Measurements from ENCODE around the gene DGKQ.

The DGKQ gene

GRCh38 chr4:973431-974397, at the start of gene DGKQ:
TSS of gene DGKQ (minus strand) at chr4:973569. CDS start at chr4:973482, 87 bp downstream.
- DNase-seq, result peak; percentile 86

- DNase-seq, result no peak
Measured at GRCh38 chr4:1022739-1023066, 49.3 kb upstream of the DGKQ start.

GRCh38 chr4:1022051-1022738, 48.8 kb upstream of the DGKQ start:
- DNase-seq, result no peak

- DNase-seq, result no peak
Measured at GRCh38 chr4:1021386-1022050, 48.1 kb upstream of the DGKQ start.

DNA sequence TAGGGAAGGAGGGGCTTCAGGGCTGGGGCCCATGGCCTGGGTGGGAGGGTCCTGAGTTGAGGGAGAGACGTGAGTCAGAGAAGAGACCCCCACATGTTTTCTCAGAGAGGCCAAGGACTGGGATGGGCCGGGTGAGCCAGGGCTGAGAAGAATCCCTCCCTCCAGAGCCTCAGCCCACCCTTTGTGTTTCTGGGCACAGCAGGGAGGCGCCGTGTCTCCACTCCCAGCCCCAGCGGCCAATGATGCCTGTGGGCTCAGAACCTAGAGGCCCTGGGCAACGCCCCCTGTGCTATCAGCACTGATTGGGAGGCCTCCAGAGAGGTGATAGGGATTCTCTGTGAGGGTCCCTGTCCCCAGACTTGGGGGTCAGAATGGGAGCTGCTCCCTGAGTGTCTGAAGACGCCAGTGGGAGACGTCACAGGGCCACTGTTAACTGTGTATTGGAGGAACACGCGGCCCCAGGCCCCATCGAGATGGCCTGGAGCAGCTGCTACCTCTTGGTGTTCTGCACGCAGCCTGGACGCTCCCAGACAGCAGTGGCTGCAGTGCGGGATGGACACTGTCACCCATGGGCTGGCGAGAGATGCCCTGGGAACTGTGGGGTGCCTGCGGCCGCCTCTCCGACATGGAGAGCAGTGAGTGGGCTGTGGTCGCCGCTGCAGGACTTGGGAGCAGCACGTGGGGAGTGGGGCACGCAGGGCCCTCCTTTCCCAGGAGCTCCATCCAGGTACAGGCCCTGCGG, 46.5 kb upstream of the DGKQ start:
- no peak for DNase-seq

GRCh38 chr4:1019320-1019719, 46.0 kb upstream of the DGKQ start:
- DNase-seq, result no peak

GRCh38 chr4:1018147-1019020, 45.0 kb upstream of the DGKQ start:
- no peak for DNase-seq

GRCh38 chr4:1017706-1018105, 44.3 kb upstream of the DGKQ start:
- DNase-seq, result no peak

GRCh38 chr4:1017211-1017610, 43.8 kb upstream of the DGKQ start:
- DNase-seq, result no peak

GRCh38 chr4:1015746-1016145, 42.4 kb upstream of the DGKQ start:
- DNase-seq, result no peak

DNA sequence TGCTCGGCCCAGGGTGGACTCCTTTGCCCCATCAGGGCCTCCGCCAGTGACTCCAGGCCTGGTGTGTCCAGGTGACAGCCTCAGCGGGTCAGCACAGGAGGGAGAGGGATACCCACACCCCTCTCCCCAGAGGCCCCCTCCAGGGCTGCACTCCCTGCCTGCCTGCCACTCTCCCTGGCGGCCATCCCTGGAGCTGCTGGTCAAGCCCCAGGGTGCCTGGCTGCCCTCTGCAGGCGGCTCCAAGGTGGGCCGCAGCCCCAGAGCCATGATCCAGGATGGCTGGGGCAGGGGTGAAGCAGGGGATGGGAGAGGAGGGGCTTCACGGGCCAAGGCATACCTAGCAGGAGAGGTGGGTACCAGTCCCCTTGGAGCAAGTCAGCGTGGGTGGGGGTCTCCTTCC, 41.8 kb upstream of the DGKQ start:
- DNase-seq, result no peak

DNA sequence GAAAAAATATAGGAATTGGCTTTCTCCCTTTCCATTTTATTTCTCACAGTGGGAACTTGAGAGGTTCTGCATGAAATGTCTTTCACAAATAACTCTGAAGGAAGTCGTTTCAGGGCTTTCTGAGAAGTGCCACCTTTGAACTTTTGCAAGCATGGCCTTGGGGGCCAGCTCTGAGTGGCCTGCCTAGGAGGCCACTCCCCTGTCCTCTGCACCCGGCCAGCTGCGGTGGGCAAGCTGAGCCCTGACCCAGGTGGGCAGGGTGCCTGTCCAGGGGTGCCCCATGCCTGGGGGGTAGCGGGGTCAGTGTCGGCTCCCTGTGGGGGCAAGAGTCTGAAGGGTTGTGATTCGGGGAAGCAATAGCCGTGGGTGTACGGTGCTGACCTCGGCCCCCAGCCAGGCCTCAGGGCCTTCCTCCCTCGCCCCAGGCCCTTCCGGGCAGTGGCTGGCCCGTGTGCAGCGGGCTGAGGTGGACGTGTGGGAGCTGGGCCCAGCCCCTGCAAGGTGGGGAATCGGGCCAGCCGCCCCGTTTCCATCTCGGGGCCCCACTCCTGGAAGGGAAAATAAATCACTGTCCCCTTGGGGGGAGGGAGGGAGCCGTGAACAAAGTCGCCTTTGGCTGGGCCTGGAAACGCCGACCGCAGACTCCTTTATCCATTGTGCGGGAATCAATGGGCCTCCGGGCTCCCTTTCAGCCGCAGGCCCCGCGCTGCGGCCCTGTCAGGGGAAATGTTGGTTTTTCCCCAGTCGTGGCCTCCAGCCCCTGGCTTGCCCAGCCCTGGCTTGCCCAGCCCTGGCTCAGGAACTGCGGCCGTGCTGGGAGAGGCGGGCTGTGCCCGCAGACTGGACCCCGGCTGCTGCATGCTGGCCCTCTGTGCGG, 41.2 kb upstream of the DGKQ start:
- DNase-seq, result no peak

GRCh38 chr4:1013225-1014073, 40.1 kb upstream of the DGKQ start:
- DNase-seq, result no peak

- peak; percentile 37 for DNase-seq
Measured at GRCh38 chr4:1012034-1012739, 38.8 kb upstream of the DGKQ start.

DNA sequence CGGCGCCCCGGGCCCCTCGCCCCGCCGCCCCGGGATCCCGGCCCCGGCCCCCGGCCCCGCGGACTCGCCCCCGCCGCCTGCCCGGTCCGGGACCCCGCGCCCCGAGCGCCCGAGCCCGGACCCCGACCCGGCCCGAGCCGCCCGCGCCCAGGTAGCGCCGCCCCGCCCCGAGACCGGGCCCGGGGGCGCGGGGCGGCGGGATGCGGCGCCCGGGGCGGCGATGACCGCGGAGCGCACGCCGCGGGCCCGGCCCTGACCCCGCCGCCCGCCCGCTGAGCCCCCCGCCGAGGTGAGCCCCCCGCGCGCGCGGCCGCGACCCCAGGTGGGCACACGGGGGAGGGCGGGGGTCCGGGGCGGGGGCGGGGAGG, 38.3 kb upstream of the DGKQ start:
- DNase-seq, result no peak

GRCh38 chr4:1011022-1011665, 37.8 kb upstream of the DGKQ start, which contains the start of gene FGFRL1:
TSS of gene FGFRL1 (plus strand) at chr4:1011626. CDS start at chr4:1012486, 860 bp downstream.
- DNase-seq, result peak; percentile 95

DNA sequence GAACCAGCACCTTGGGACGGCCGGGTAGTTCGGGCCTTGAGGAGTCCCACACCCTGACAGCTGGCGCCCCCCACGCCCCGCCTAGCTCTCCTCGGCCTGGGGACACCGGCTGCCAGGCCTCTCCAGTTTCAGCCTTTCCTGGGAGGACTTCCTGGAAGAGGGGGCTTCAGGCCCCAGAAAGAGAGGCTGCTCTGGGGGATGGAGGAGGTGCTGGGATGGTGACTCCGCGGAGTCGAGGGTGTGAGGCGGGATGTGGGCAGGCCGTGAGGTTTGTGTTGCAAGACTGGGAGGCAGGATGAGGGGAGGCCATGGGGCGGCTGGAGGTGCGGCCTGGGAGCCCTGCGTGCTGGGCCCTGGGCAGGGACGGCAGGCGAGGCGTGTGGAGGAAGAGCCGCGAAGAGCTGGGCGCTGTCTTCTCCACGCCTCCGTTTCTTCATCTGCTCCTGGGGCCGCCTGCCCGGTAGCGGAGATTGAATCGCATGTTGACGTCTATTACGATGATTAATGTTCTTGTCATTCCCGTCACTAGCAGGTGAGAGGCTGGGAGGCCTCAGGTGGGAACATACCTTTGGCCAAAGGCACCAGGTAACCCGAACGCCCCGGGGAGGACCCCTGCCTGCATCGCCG, 37.1 kb upstream of the DGKQ start:
- DNase-seq, result peak; percentile 49
